Omental fat pad (tissue), 4 donors: ENCODE measurements around the gene CBX1. TPM values are rescaled to one million over a fixed set of nuclear protein-coding genes. Genes with fewer than 3 reads are reported as not detected.
A peak's percentile ranks its signal among the peaks of the same experiment; 100 is the strongest.

Source experiments
- ATAC-seq: fragments of 150-250 bp; one replicate; pipeline ENCODE4 v1.9.1; 2016; ENCODE audit warnings: mild to moderate bottlenecking, moderate library complexity; ENCODE audit not compliant: low FRiP score
- DNase-seq: peaks from one replicate; pipeline ENCODE4 v3.0.0-alpha.2; 2019; ENCODE audit warnings: low spot score
- total RNA-seq, 4 donors: library from RNA; depleted of rRNA; stranded (reverse); fragments of >200 nt; gene quantifications; one replicate each; pipeline ENCODE4 v1.1.0, GENCODE V29; 2016
- TF ChIP-seq, protein P1 (sequence below), 3 donors: fragments of 450-650 bp; IDR thresholded peaks; one replicate each; pipeline ENCODE4 v1.5.1; 2016 to 2017; ENCODE audit warnings: antibody characterized with exemption in 3 of 3, mild to moderate bottlenecking in 3 of 3, moderate library complexity in 2 of 3

CBX1 gene
- total RNA-seq, 4 donors from 2014 or later: 16.0 to 28.9 (median 24.1) TPM

DNA sequence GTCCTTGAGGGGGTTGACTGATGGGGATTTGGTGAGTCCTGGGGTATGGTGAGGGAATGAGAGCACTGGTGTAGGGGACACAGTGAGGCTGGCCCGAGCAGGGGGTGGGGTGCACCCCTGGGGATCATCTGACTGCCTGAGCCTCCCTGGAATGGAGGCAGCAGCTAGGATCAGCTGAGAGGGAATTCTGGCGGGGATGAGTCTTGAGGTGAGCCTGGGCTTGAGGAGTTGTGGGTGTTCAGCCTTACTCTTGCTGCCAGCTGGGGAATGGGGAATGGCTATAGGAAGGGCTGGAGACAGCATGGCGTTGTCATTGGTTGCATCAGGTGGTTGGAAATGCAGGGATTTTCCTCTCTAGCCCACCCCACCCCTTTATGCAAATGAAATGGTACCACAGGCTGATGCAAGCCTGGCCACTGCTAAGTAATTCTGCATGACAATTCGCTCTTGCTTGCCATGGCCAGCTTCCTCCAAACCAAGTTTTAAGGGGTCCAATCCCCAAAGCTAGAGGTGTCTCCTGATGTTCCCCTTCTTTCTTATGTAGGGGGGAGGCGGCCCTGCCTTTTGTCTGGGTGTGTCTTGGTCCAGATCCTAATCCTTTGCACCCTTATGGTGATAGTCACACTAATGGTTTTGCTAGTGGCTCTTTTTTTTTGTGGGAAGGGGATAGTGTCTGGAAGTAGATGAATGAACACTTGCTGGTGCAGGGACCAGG is 45.6 kb downstream of the CBX1 start:
- ATAC-seq (no peak), DNase-seq (no peak)
- TF ChIP-seq, protein P1, sequence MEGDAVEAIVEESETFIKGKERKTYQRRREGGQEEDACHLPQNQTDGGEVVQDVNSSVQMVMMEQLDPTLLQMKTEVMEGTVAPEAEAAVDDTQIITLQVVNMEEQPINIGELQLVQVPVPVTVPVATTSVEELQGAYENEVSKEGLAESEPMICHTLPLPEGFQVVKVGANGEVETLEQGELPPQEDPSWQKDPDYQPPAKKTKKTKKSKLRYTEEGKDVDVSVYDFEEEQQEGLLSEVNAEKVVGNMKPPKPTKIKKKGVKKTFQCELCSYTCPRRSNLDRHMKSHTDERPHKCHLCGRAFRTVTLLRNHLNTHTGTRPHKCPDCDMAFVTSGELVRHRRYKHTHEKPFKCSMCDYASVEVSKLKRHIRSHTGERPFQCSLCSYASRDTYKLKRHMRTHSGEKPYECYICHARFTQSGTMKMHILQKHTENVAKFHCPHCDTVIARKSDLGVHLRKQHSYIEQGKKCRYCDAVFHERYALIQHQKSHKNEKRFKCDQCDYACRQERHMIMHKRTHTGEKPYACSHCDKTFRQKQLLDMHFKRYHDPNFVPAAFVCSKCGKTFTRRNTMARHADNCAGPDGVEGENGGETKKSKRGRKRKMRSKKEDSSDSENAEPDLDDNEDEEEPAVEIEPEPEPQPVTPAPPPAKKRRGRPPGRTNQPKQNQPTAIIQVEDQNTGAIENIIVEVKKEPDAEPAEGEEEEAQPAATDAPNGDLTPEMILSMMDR (IDR thresholded peaks at IDR 0.05): no peak

DNA sequence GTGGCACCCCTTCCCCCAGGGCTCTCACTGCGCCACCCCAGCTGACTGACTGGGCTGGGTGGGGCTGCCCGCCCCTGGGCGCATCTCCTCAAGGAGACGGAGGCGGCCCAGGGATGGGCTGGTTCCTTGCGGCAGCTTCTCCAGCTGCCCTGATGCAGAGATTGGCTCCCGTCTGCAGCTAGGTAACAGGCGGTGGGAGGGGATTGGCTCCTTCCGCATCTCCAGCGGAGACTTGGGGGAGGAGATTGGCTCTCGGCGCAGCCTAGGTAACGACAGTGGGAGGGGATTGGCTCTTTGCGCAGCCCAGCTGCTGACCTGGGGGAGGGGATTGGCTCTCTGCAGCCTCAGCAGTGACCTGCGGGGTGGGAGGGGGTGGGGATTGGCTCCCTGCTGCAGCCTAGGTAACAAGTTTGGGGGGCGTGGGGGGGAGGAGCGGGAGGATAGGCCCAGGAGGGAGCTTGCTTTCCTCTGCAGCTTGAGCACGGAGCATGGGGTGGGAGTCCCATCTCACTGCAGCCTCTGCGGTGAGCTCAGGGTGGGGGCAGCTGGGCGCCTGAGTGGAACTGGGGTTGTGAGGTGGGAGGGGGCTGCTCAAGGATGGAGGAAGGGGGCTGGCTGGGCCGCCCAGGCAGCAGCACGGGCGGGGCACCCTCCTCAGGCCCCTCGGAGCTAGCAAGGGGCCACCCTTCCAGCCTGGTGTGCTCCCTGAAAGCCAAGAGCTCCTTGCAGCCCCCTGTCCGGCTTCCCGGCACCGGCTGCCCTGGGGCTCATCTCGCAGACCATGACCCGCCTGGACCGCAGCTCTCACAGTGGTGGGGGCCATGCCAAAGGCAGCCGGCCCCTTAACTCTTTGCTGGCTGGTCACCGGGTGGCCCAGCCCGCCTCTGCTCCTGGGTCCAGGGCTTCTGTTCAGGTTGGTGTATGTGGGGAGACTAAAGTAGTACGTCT is 46.8 kb downstream of the CBX1 start:
- peak; percentile 78 for ATAC-seq
- TF ChIP-seq, protein P1 (IDR thresholded peaks at IDR 0.05): no peak

DNA sequence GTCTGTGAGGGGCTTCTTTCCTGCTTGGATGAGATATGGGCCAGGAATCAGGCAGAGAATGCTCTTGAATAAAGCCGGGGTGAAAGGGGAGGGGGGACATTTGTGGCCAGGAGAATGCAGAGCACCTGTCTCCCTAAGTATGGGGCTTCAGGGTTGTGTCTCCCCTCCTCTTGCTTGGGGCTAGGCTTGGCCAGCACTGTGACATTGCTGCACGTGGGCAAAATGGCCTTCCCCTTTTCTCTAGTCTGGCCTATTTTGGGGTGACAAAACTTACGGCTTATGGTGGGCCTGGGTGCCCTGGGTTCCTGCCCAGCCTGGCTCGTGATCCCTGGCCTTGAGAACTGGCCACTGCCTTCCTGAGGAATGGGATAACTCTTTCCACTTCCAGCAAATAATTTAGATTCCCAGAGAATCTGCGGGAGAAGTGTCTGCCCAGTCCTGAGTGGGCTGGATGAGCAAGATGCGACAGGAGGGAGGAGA is 47.5 kb downstream of the CBX1 start:
- DNase-seq (no peak), ATAC-seq (no peak)
- TF ChIP-seq, protein P1 (IDR thresholded peaks at IDR 0.05): no peak

More for the DNA sequence above, 46.8 kb downstream of the CBX1 start:
- DNase-seq: no peak

DNA sequence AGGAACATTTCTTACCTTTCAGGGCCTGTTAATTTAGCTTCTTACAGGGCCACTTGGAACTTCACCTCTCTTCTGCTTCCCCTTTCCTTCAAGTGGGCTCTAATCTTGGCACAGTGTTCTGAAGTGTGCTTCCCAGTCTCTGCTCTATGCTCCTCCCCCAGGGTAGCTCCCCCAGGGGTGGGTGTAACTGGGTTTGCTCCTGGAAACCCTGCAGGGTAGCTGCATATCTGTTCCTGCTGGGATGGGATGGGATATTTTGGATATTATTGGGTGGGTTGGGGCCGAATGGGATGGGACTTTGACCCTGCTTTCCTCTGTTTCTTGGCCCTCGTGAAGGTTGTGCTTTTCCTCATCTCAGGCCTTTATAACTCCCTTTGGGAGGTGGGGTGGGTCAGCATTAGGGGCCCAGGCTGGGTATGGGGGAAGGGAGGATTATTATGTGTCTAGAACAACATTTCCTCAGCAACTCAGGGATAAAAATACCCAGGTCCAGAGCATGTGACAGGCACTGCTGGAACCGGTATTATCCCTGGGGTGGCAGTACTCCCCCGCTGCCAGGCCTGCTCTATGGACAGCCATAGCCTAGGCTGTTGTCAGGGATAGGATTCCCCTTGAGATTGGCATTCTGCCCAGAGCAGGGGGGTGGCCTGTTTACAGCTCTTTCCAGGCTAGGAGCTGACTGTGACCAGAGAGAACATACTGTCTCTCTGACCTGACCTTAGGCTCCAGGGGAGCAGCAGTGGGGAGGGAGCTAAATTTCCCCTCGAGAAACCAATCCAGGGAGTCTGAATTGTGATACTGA is 48.1 kb downstream of the CBX1 start:
- ATAC-seq (no peak), DNase-seq (no peak)
- TF ChIP-seq, protein P1 (IDR thresholded peaks at IDR 0.05): no peak

DNA sequence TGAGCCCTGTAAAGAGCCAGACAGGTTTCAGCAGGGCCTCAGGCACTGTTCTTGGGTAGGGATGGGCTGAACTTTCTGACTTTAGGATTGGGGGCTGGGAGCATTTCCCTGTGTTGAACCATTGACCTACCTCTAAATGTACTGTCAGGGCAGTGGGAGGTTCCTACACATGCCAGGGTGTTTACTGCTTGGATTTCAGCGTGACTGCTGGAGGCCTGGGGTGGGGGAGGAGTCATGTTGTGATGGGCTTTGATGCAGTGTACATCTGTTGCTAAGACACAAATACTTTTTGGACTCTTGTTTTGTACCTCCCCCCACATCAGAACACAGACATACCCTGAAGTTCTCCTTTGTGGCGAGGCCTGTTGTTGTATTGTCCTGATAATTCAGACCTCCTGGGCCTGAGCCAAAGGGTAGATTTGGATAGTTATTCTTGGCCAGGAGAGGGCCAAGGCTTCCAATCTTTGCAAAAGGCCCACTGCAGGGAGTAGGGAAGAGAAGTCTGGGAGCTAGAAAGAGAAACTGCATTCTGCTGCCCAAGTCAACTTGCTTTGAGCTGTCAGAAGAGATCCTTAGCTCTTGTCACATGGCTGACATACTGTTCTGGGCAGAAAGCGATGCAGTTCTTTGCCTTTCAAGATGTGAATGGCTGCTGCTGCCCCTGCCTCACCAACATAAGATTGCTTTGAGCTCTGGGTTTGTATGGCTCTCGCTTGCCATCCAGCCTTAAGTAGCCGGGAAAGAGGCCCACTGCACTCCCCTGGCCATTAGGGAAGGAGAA is 49.4 kb downstream of the CBX1 start:
- ATAC-seq (peak; percentile 30), DNase-seq (no peak)
- TF ChIP-seq, protein P1 (IDR thresholded peaks at IDR 0.05): no peak

DNA sequence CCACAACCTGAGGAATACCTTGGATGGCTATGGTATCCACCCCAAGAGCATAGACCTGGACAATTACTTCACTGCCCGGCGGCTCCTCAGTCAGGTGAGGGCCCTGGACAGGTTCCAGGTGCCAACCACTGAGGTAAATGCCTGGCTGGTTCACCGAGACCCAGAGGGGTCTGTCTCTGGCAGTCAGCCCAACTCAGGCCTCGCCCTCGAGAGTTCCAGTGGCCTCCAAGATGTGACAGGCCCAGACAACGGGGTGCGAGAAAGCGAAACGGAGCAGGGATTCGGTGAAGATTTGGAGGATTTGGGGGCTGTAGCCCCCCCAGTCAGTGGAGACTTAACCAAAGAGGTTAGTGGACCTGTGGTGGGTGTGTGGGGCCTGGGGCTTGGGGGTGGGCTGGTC is 50.0 kb downstream of the CBX1 start:
- DNase-seq: no peak

More for the DNA sequence above, 50.0 kb downstream of the CBX1 start:
- TF ChIP-seq, protein P1 (IDR thresholded peaks at IDR 0.05): no peak
- ATAC-seq: no peak
